DND-41 (cell line): ENCODE measurements around the gene ERC2.

ENCODE experiments used
- CTCF ChIP-seq: IDR thresholded peaks from 2 replicates; pipeline ENCODE4 v1.5.1; 2012; ENCODE audit warnings: borderline replicate concordance, low read length, moderate library complexity, mild to moderate bottlenecking; ENCODE audit not compliant: poor library complexity, severe bottlenecking; ENCODE audit errors: extremely low read depth
- EZH2 ChIP-seq: IDR thresholded peaks from 3 replicates; pipeline ENCODE4 v1.6.1; 2012; ENCODE audit warnings: borderline replicate concordance, low read depth, mild to moderate bottlenecking, moderate library complexity, low read length, inconsistent platforms; ENCODE audit not compliant: severe bottlenecking

DNA sequence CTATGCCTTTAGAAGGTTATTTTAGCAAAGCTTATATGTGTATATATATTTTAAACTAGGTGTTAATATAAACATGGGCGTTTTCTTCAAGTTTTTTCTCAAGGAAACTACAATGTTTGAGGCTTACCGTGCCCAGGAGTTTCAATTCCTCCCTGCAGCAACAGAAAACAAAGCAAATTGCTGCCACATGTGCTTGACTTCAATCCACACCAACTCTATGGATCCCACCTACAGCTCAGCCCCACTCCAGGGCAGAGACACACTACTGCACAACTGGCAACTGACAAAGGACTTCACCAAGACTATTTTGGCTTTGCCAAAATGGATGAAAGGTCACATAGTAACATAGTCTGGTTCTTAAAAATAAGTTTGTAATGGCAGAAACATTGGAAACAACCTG lies 346.6 kb downstream of the ERC2 start:
- TF ChIP-seq EZH2, result no peak
- TF ChIP-seq CTCF, result no peak
